ENCODE measurements around the gene TRPM5.

TRPM5 gene

DNA sequence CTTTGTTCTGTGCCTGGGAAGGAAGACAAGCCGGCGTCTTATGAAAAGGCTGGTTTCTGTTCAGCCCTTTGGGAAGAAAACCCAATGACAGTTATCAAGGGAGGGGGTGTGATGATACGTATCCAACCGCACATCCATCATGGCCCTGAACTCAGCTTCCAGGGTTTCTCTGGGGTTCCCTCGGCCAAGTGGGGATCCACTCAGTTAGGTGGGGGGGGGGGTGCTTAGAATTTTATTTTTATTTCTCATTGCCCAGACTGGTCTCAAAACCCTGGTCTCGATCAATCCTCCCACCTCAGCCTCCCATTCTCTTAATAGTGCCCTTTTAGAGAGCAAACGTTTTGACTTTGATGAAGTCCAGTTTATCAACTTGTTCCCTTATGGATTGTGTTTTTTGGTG lies 26.2 kb upstream of the TRPM5 start:
- no peak for DNase-seq (ENCODE audit: low read depth, low spot score)
- Histone ChIP-seq H3K9me3 (ENCODE audit: control insufficient read depth, insufficient read depth, low read length) (no peaks in the 10 kb centered on the region), H3K27me3 (ENCODE audit: control insufficient read depth, insufficient read depth, low read length) (peaks cover 2% of the 10 kb centered on the region; the same call in 1 of the 2 replicates), H3K4me3 (ENCODE audit: low read length) (no peak overlapping the region), H3K4me1 (ENCODE audit: control insufficient read depth, insufficient read depth, low read length) (no peaks in the 10 kb centered on the region; the same call in 1 of the 2 replicates), H3K27ac (ENCODE audit: low read length) (no peak overlapping the region), H3K36me3 (ENCODE audit: control insufficient read depth, insufficient read depth, low read length) (no peaks in the 10 kb centered on the region)
- no CpG with 5 or more reads among the region's 7 CpGs for WGBS (ENCODE audit: insufficient coverage, insufficient read length)

DNA sequence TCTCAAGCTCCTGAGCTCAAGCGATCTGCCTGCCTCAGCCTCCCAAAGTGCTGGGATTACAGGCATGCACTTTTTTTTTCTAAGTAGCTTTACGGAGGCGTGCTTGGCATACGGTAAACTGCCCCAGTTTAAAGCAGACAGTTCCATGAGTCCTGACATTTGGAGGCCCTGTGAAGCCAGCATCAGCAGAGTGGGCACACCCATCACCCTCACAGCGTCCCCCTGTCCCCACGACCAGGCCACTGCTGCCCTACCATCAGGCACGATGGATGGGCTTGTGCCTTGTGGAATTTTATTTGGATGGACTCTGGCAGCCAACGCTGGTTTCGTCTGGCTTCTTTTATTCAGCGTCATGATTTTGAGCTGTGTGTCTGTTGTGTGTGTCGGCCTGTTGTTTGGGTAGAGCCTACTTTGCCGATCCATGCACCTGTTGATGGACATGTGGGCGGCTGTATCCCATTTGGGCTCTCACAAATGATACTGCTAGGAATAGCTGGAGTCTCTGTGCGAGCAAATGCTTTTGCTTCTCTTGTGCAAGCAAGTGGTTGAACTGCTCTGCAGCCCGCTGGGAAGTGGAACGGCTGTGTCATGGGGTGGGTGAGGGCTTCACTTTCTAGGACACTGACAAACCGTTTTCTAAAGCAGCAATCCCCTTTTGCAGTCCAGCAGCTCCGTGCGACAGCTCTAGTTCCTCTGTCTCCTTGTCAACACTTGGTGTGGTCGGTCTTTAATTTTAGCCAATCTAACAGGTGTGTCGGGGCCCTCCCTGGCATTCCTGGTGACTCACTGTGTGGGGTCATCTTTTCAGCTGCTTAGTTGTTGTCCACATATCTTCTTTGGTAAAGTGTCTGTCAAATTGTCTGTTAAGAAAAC lies 24.3 kb upstream of the TRPM5 start:
- H3K27ac ChIP-seq (ENCODE audit: low read length), result no peak overlapping the region
- H3K9me3 ChIP-seq (ENCODE audit: control insufficient read depth, insufficient read depth, low read length), result no peaks in the 10 kb centered on the region
- no peak for DNase-seq (ENCODE audit: low read depth, low spot score)
- H3K27me3 ChIP-seq (ENCODE audit: control insufficient read depth, insufficient read depth, low read length), result no peaks in the 10 kb centered on the region; the same call in 1 of the 2 replicates
- WGBS (ENCODE audit: insufficient coverage, insufficient read length), result no CpG with 5 or more reads among the region's 21 CpGs
- H3K4me1 ChIP-seq (ENCODE audit: control insufficient read depth, insufficient read depth, low read length), result no peaks in the 10 kb centered on the region; the same call in 1 of the 2 replicates
- no peak overlapping the region for H3K4me3 ChIP-seq (ENCODE audit: low read length)
- no peaks in the 10 kb centered on the region for H3K36me3 ChIP-seq (ENCODE audit: control insufficient read depth, insufficient read depth, low read length)

GRCh38 chr11:2467695-2468055 lies 23.4 kb upstream of the TRPM5 start:
- H3K4me3 ChIP-seq (ENCODE audit: low read length), result no peak overlapping the region
- no peaks in the 10 kb centered on the region for H3K36me3 ChIP-seq (ENCODE audit: control insufficient read depth, insufficient read depth, low read length)
- WGBS (ENCODE audit: insufficient coverage, insufficient read length), result no CpG with 5 or more reads among the region's 7 CpGs
- DNase-seq (ENCODE audit: low read depth, low spot score), result no peak
- H3K27ac ChIP-seq (ENCODE audit: low read length), result no peak overlapping the region
- H3K4me1 ChIP-seq (ENCODE audit: control insufficient read depth, insufficient read depth, low read length), result no peaks in the 10 kb centered on the region; the same call in 1 of the 2 replicates
- H3K9me3 ChIP-seq (ENCODE audit: control insufficient read depth, insufficient read depth, low read length), result no peaks in the 10 kb centered on the region
- H3K27me3 ChIP-seq (ENCODE audit: control insufficient read depth, insufficient read depth, low read length), result no peaks in the 10 kb centered on the region; the same call in 1 of the 2 replicates

- H3K36me3 ChIP-seq (ENCODE audit: control insufficient read depth, insufficient read depth, low read length), result no peaks in the 10 kb centered on the region
- no peak overlapping the region for H3K4me3 ChIP-seq (ENCODE audit: low read length)
- no peak overlapping the region for H3K27ac ChIP-seq (ENCODE audit: low read length)
- H3K27me3 ChIP-seq (ENCODE audit: control insufficient read depth, insufficient read depth, low read length), result no peaks in the 10 kb centered on the region; the same call in 1 of the 2 replicates
- no peaks in the 10 kb centered on the region for H3K9me3 ChIP-seq (ENCODE audit: control insufficient read depth, insufficient read depth, low read length)
- DNase-seq (ENCODE audit: low read depth, low spot score), result no peak
- WGBS (ENCODE audit: insufficient coverage, insufficient read length), result no CpG with 5 or more reads among the region's 16 CpGs
- H3K4me1 ChIP-seq (ENCODE audit: control insufficient read depth, insufficient read depth, low read length), result no peaks in the 10 kb centered on the region; the same call in 1 of the 2 replicates
Measured at GRCh38 chr11:2466869-2467694, 22.8 kb upstream of the TRPM5 start.

GRCh38 chr11:2466069-2466801 lies 21.9 kb upstream of the TRPM5 start:
- Histone ChIP-seq H3K27me3 (ENCODE audit: control insufficient read depth, insufficient read depth, low read length) (no peaks in the 10 kb centered on the region; the same call in 1 of the 2 replicates), H3K4me1 (ENCODE audit: control insufficient read depth, insufficient read depth, low read length) (no peaks in the 10 kb centered on the region; the same call in 1 of the 2 replicates), H3K9me3 (ENCODE audit: control insufficient read depth, insufficient read depth, low read length) (no peaks in the 10 kb centered on the region), H3K27ac (ENCODE audit: low read length) (no peak overlapping the region), H3K36me3 (ENCODE audit: control insufficient read depth, insufficient read depth, low read length) (no peaks in the 10 kb centered on the region), H3K4me3 (ENCODE audit: low read length) (no peak overlapping the region)
- DNase-seq (ENCODE audit: low read depth, low spot score), result no peak
- no CpG with 5 or more reads among the region's 9 CpGs for WGBS (ENCODE audit: insufficient coverage, insufficient read length)

- WGBS (ENCODE audit: insufficient coverage, insufficient read length), result no CpG with 5 or more reads among the region's 20 CpGs
- no peaks in the 10 kb centered on the region; the same call in 1 of the 2 replicates for H3K4me1 ChIP-seq (ENCODE audit: control insufficient read depth, insufficient read depth, low read length)
- H3K27ac ChIP-seq (ENCODE audit: low read length), result no peak overlapping the region
- no peaks in the 10 kb centered on the region; the same call in 1 of the 2 replicates for H3K27me3 ChIP-seq (ENCODE audit: control insufficient read depth, insufficient read depth, low read length)
- DNase-seq (ENCODE audit: low read depth, low spot score), result no peak
- H3K9me3 ChIP-seq (ENCODE audit: control insufficient read depth, insufficient read depth, low read length), result no peaks in the 10 kb centered on the region
- H3K36me3 ChIP-seq (ENCODE audit: control insufficient read depth, insufficient read depth, low read length), result no peaks in the 10 kb centered on the region
- no peak overlapping the region for H3K4me3 ChIP-seq (ENCODE audit: low read length)
Measured at GRCh38 chr11:2465202-2466068, 21.1 kb upstream of the TRPM5 start.

DNA sequence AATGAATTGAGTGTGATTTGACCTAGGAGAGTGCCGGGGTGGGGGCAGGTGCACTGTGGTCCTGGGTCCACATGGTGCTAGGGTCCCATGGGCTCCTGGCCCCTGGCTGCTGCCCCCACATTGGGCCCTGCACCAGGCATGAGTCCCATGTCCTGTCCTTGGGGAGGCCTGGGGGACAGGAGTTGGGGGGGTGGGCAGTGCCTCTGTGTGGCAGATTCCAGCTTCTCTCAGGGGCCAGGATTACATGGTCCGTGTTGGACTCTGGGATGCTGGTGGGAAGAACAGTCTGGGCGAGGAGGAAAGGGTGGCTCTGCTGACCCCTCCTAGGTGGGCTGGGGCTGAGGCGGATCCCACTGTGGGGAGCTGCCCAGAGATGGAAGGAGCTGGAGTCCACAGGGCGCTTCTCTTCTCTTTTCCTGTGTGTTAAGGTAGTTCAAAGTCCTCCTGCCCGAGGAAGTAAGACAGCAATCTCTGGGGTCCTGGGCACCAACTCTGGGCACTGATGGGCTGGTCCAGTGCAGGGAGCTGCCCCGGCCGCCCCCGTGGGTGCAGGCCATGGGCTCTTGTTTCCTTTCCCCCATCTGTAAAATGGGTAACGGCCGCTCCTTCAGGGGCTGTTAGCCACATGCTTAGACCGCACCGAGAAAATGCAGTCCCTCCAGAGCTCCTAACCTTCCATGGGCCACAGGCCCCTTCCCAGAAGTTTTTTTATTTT lies 20.3 kb upstream of the TRPM5 start:
- no peaks in the 10 kb centered on the region; the same call in 1 of the 2 replicates for H3K36me3 ChIP-seq (ENCODE audit: control insufficient read depth, insufficient read depth, low read length)
- H3K4me1 ChIP-seq (ENCODE audit: control insufficient read depth, insufficient read depth, low read length), result no peaks in the 10 kb centered on the region; the same call in 1 of the 2 replicates
- H3K9me3 ChIP-seq (ENCODE audit: control insufficient read depth, insufficient read depth, low read length), result no peaks in the 10 kb centered on the region
- no peak for DNase-seq (ENCODE audit: low read depth, low spot score)
- H3K27me3 ChIP-seq (ENCODE audit: control insufficient read depth, insufficient read depth, low read length), result no peaks in the 10 kb centered on the region; the same call in 1 of the 2 replicates
- no peak overlapping the region for H3K27ac ChIP-seq (ENCODE audit: low read length)
- no peak overlapping the region for H3K4me3 ChIP-seq (ENCODE audit: low read length)
- whole genome bisulfite sequencing (ENCODE audit: insufficient coverage, insufficient read length), result no CpG with 5 or more reads among the region's 13 CpGs

GRCh38 chr11:2463766-2464277 lies 19.5 kb upstream of the TRPM5 start:
- DNase-seq (ENCODE audit: low read depth, low spot score), result no peak
- Histone ChIP-seq H3K36me3 (ENCODE audit: control insufficient read depth, insufficient read depth, low read length) (no peaks in the 10 kb centered on the region; the same call in 1 of the 2 replicates), H3K4me3 (ENCODE audit: low read length) (no peak overlapping the region), H3K4me1 (ENCODE audit: control insufficient read depth, insufficient read depth, low read length) (no peaks in the 10 kb centered on the region; the same call in 1 of the 2 replicates), H3K9me3 (ENCODE audit: control insufficient read depth, insufficient read depth, low read length) (no peaks in the 10 kb centered on the region), H3K27ac (ENCODE audit: low read length) (no peak overlapping the region), H3K27me3 (ENCODE audit: control insufficient read depth, insufficient read depth, low read length) (peaks cover 3% of the 10 kb centered on the region; the same call in 1 of the 2 replicates)
- WGBS (ENCODE audit: insufficient coverage, insufficient read length), result no CpG with 5 or more reads among the region's 26 CpGs
